Activated CD8-positive, alpha-beta memory T cell treated with anti-CD3 and anti-CD28 coated beads for 24 hours (primary cell): ENCODE results near the gene MRPL46.
"Not testable (repeated sequence)": the region's sequence is repeated elsewhere in the genome, so short reads cannot be mapped to it uniquely, and the experiment has no call there.

Source experiments
- DNase-seq: peaks from one replicate; pipeline ENCODE4 v3.0.0-alpha.2; 2020

The MRPL46 gene

DNA sequence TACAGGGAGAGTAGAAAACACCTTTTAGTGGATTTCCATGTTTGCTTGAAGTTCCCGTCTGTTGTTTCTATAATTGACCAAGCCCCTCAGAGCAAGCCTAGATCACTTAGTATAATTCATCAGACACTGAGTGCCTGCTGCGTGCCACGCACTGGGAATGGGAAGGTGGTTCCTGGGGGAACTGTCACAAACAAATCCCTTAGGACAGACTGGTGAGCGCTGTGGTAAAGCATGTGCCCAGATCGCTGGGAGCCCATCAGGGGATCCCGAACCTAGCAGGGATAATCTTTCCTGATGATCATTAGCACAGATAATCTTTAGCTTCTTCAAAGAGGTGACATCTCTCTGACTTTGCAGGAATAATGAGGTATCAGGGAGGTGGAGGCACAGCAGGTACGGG lies 9.9 kb upstream of the MRPL46 start:
- no peak for DNase-seq

DNA sequence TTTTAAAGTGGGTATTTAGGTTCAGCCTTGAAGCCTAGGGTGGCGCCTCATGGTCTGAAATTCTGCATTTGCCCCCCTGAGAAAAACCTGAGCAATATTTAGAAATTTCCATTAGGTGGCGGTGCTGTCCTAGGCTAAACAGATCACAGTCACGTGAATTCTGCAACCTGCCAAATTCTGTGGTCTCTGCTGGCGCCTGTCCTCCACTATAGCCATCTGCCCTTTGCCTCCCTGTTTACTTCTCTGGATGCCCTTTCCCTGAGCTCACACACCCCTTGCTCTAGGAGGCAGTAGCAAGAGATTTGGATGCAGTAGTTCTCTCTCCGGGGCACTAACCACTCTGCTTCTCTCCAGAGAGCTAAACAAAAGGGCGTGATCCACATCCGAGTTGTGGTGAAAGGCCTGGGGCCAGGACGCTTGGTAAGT lies 9.5 kb upstream of the MRPL46 start:
- no peak for DNase-seq

DNA sequence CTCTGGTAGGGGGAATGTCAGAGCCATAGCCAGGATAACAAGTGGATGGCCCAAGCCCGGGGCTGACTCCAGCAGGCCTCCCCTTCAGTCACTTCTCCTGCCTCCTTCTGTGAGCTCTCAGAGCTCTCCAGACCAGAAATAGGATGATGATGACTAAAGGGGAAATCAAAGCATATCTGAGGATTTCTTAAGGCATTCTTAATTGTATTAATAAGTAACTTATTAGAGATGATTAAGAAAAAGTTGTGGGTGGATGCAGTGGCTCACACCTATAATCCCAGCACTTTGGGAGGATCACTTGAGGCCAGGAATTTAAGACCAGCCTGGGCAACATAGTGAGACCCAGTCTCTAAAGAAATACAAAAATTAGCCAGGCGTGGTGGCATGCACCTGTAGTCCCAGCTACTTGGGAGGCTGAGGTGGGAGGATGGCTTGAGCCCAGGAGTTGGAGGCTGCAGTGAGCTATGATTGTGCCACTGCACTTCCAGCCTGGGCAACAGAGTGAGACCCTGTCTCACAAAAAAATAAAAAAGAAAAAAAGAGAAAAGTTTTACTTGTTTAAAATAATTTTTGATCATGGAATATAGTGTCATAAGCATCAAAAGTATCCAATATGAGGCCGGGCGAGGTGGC lies 6.6 kb upstream of the MRPL46 start:
- DNase-seq, result not testable (repeated sequence)

DNA sequence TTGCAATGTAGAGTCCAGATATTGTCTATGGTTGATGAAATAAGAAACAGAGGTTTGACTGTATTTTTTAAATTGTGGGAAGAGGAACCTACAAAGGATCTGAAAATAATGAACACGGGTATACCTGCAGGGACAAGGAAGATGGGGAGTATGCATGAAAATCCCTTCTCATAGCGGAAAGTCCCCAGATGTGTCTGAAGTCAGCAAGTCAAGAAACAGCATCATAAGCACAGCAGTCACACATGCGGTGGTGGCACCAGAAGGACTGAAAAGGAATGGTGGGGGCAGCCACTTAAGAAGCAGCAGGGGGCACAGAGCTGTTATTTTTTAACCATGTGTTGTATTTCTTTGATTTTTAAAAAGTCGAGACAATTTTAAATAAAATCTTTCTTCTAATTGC lies 5.0 kb upstream of the MRPL46 start:
- no peak for DNase-seq

DNA sequence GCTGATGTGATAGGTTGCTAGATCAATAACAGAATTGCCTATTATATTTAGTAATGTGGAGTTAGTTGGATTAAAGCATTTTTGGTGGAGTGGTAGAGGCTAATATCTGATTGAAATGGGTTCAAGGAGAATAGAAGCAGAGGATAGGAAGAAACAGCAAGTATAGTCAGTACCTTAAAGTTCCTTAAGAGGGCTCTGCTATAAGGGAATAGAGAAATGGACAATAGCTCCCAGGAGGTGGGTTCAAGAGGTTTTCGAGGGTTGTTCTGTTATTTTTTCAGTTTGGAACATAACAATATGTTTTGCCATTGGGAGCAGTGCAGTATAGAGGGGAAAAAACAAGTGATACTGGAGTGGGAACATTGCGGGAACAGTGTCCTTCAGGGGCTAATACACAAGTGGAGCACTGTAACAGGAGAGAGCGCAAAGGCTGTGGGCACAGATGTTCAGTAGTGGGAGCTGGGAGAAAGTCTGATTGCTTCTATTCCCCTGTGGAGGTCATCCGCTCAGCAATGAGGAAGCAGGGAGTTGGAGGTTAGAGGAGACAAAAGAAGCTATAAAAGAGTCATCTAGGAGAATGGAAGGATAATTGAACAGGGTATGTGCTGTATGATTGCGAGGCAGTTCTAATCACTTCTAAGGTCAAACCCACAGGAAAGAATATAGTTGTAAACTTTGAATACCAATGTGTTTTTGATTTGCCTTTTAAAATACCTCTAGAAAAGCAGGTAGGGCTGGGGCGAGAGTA lies 3.6 kb upstream of the MRPL46 start:
- DNase-seq, result no peak

DNA sequence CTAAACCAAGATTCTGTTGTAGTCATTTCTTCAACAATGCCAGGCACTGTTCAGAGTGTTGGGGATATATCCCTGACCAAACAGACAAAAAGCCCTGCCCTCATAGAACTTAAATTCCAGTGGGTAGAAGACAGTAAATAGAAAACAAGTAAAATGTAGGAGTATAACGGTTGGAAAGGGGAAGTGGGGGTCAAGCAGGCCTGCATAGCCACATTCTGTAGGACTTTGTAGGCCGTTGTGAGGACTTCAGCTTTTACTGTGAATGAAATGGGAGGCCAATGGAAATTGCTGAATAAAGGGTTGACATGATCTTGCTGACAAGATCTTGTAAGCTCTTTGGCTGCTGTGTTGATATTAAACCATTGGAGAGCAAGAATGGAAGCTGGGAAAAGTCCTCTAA lies 2.1 kb upstream of the MRPL46 start:
- DNase-seq, result no peak

DNA sequence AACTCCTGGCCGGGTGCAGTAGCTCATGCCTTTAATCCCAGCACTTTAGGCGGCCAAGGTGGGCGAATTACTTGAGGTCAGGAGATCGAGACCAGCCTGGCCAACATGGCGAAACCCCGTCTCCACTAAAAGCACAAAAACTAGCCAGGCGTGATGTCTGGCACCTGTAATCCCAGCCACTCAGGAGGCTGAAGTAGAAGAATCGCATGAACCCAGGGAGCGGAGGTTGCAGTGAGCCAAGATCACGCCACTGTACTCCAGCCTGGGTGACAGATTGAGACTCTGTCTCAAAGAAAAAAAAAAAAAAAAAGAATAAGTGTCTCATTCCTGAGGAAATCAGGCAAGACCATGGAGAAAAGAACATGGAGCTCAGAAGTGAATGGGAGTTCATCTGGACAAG lies 1.5 kb upstream of the MRPL46 start:
- DNase-seq, result not testable (repeated sequence)

DNA sequence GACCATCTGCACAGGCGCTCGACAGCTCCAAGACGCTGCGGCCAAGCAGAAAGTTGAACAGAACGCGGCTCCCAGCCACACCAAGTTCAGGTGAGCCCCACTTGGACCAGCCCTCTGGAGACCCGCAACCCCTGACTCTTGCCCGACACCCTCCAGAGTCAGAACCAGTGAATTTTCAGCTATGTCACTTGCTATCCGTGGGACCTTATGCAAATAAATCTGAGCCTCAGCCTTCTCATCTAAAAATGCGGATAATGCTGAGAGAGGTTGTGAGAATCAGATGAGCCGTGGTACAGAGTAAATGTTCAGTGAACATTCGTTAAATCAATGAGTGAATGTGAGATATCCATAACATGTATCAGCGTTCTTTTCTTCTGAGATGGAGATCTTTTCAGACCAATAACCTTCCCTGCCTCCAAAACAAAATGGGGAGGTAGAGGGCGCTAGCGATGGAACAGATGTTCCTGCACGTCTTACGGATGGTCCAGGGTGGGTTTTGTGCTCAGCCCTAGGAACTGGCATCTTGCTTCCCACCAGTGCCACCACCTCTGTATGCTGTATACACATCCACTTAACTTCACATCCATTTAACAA lies 844 bp upstream of the MRPL46 start:
- no peak for DNase-seq

DNA sequence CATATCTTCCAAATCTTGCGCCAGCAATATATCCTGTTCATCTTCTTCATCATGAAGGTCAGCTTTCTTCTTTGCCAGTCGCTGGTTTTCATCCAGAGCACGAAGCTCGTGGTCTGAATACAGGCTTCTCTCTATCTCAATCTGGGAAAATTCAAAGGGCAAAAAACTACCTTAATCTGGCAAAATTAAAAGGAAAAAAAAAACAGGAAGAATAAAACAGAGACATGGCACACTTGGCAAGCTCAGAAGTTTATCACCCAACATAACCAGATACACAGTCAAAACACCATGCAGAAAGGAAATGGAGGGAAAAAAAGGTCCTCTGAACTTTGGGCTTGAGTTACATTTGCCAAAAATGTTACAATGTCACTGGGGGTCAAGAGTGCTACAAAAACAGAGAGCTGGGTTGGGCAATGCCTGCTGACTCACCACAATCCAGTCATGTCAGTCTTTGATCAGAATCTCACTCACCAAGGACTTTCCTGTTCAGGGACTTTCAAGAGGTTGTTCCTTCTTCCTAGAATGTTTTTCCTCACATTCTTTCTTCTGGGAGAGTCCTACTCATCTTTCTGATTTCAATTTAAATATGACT lies 1.5 kb downstream of the MRPL46 start:
- DNase-seq, result peak; percentile 33

DNA sequence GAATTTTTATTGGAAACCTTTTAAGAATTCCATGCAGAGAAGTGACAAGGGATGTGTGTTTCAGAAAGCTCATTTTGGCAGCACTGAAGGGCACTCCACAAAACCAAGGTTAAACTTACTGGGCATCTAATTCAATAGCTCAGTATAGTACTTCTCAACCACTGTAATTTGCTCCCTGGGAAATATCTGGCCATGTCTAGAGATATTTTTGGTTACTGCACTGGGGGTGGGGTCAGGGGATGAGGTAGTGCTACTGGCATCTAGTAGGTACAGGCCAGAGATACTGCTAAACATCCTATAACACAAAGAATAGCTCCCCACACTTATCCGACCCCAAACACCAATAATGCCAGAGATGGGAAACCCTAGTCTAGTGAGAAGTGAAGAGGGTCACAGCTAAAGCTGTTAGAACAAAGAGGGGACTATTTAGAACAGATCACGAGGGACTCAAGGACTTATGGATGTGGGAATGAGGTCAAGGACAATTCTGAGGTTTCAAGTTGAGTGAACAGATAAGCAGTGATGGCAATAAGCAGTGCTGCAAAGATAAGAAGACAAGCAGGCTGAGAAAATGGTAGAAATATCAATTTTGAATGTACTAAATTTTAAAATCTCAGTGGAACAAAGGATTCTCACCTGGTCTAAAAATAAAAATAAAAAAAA lies 3.2 kb downstream of the MRPL46 start:
- DNase-seq, result no peak

DNA sequence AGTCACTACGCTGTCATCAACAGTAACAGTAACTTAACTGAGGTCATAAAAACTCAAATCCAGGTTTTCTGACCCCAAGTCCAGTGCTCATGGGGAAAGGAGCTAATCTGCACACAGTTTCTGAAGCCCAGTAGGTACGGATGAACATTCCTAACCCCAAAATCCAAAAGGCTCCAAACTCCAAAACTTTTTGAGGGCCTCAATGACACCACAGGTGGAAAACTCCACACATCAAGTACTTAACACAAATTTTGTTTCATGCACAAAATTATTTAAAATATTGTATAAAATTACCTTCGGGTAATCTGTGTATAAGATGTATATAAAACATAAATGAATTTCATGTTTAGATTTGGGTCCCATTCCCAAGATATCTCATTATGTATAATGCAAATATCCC lies 10.5 kb downstream of the MRPL46 start:
- DNase-seq, result no peak

DNA sequence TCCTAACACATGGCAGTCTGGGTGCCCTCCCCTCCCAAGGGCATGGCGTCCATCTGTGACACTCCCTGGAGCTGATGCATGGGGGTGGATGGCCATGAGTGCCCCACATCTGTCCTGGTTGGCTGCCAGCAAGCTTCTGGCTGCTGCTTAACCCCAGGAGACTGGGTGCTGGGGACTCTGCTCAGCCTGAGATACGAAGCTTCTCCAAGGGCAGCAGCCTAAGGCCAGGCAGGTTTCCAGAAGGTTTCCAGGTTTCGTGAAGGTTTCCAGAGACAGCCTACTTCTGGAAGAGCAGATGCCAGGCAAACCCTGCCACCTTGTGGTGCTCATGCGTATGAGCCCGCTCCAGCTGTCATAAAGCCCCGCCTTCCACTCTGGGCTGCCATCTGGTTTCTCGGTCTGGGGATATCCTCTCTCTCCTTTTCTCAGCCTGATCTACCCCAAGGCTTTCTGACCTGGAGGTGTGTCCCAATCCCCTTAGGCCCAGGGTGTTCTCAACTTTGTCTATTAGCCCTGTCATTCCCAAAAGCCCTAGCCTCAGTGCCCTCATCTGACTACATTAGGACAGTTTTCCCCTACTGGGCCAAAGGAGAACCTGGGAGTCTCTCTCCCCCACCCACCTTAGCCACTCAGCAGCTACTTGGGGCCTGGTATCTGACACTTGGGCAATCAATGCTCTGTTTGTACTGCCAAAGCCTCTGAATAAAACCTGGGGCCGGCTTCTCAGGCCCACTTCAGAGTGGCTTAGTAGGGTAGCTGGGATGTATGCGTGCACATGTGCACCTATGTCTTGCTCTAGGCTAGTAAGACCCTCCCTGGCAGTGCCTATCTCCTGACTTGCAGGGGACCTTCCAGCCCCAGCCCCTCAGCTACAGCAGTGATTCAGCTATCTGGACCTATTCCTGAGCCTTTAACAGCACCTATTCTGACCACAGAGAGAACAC lies 12.0 kb downstream of the MRPL46 start:
- peak; percentile 63 for DNase-seq

DNA sequence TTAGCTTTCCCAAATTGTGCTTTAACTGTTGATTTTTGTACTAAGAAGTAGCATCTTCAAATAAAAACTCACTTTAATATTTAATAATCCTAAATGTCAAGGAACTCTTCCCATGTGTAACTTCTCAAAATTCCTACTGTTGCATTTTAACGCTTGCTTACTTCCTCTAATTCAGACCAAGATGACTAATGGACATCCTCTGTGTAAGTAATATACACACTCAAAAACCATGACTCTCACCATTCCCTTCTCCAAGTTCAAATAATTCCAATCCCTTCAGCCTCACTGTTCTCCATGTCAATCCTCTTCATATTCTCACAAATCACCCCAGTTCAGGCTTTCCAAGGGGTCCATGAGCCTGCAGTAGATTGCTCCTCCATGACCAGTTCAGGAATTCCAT lies 13.0 kb downstream of the MRPL46 start:
- DNase-seq, result no peak

DNA sequence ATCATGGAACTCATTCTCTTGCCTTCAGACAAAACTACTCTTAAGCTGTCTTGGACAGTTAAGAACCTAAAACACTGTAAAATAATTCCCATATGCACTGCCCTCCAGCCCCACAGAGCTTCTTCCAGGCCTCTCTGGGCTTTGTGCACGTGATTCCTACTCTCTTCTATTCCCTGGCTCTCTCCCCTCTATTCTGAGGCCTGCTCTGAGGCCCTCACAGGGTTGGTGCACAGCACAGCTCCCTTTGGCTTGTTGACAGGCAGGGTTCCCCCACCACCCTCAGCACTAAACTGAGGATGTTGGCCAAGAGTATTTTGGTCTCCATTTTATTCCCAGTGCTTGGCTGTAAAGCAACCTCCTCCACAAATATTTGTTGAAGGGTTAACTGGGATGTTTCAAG lies 13.5 kb downstream of the MRPL46 start:
- DNase-seq, result no peak

DNA sequence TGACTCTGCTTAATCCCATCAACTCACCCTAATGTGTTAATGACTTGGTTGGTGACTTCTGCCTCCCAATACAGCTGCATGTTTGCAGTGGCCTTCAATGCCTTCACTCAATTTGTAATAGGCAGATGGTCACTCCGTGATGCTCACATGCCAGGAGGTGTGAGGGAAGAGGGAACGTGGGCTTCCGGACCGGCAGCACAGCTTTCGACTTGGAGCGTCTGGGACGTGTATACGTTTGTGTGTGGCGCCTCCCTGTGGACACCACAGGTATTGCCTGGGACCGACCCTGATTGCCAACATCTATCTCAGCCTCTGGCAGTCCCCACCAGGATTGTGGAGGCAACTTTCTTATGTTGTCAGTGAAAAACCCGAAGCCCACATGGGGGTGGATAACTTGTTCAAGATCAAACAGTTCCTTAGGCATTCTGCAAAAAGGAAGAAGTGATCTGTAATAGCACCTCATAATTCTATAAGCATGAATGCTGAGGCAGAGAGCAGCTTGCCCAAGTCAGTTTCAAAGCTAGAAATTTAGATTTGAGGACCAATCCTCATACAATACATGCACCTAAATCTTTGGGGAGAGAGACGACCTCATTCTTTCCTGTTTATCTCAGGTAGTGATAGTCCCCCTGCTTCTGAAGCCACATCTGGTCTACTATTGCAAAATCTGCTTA lies 16.9 kb downstream of the MRPL46 start:
- DNase-seq, result peak; percentile 86

DNA sequence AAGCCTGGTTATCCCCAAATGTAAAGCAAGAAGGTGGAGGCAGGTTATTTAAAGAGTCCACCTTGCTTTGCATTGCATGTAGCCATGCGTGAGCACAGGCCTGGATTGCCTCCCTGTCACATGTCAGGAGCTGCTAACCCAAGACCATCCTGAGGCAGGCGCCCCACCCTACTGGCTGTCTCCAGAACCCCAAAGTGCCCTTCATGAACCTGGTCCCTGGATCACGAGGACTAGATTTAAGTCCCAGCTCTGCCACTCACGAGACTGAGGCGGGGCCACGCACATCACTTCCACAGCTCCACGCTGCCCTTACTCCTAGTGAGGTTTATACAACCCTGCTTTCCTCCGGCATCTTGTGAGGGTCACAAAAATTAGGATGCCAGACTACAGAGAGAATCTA lies 17.6 kb downstream of the MRPL46 start:
- no peak for DNase-seq

DNA sequence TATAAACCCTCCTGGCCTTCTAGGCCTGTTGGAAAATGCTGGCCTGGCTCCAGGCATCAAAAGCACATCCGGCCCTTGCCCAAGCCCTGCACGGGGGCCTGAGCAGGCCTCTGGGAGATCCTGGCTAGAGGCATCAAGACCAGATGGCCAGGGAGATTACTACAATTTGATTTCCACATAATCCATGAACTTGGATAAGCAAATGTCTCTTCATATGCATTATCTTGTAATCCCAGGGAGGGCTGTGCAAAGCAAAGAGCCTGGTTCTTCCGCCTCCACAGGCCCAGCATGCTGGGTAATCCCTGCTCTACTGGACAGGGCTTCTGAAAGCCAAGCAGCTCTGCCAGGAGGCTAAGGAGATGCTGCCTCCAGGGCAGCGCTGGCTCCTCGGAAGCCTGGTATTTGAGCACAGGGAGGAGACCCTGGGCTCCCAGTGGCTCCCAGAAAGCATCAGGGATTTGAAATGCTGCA lies 18.2 kb downstream of the MRPL46 start:
- no peak for DNase-seq

DNA sequence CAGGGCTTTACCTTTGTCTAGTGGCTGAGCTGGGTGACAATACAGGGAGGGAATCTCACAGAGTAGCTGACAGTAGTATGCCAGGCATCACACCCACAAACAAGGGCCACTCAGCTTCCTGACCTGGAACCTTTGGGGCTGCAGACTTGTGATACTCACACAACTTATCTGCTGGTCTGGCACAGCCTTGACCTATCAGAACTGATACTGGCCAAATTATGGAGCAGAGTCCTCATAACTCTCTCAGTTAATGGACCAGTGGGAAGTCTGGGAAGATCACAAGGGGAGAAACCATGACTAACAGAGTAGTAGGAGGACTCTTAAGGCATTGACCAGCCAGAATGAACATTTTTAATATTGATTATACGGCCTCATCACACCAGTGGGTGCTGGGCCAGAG lies 19.4 kb downstream of the MRPL46 start:
- DNase-seq, result no peak

DNA sequence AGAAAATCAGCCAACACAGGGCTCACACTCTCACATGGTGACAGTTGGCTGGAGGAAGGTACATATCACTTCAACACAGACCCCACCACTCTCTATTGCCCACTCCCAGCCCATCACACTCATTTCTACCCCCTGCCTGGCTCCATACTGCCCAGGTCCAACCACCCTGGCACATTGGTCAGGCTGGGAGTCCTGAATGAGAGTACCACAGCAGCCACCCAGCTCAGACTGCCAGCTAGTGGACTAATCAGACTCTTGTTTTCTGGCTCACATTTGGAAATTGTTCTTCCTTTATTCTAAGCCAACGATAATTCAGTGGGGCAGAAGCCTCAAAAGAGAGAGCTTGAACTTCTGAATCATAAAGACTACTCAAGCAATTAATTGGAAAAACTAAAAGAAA lies 20.0 kb downstream of the MRPL46 start:
- DNase-seq, result no peak

DNA sequence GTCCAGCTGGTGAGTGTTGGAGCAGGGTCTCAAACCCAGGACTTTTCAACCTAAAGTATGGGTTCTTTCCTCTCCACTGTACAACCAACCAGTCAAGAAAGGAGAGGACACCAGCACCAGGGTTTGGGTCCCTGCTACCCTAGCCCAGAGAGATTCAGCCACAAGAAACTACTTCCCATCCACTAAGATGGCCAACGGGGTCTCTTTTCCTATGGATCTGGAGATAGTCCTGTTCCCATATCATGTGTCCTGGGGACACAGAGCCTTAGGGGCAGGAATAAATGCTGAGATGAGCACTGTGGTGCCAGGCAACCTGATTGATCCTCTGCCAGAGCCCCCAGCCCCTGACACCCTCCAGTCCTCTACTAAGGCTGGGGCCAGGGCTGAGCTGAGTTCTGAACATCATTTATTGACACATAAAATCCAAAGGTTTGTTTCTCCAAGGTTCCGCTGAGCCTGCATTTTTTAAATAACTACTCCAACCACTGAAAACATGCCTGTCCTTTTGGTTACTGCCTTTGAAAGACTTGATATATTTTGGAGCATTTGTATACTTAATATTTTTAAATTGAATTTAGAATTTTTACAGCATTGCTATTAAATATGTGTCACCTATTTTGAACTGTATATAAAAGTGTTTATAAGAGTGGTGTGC lies 26.0 kb downstream of the MRPL46 start:
- no peak for DNase-seq

DNA sequence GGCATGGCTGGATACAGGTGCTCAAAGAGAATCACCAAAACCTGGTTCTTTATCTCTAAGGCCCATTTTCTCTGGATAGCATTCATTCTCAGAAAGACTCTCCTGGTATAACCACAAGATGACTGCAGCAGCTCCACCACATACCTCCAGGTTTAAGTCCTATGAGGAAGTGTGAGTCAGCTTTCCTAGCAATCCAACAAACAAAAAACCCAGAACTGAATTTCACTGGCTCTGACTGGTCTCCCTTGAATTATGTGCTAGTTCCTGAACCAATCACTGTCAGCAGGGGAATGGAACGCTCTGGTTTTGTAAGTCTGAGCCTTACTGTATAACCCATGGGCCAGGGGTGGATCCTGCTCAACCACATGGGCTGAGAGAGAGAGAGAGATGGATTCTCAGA lies 27.2 kb downstream of the MRPL46 start:
- no peak for DNase-seq
